Neutrophil (primary cell): ENCODE measurements around the gene ZFAND2A.
"Not testable (repeated sequence)": the region's sequence is repeated elsewhere in the genome, so short reads cannot be mapped to it uniquely, and the experiment has no call there.

Experiments
- H3K27ac ChIP-seq: fragments of 200-600 bp; sonication (generic); 2 replicates; pipeline ENCODE4 v1.5.1; 2016; ENCODE audit warnings: mild to moderate bottlenecking, moderate library complexity
- H3K27me3 ChIP-seq: fragments of 200-600 bp; sonication (generic); 2 replicates; pipeline ENCODE4 v1.6.0; 2016; ENCODE audit warnings: mild to moderate bottlenecking
- H3K36me3 ChIP-seq: fragments of 200-600 bp; sonication (generic); 2 replicates; pipeline ENCODE4 v1.5.1; 2017
- H3K4me1 ChIP-seq, 2 experiments: fragments of 200-600 bp in 1 of 2; sonication (generic) in 1 of 2; 1 replicate in 1 of 2; 2 replicates in 1 of 2; pipeline versions ENCODE4 v1.5.1 to v1.6.1; 2013 to 2016; ENCODE audit warnings: low read depth in 1 of 2, low read length in 1 of 2, mild to moderate bottlenecking in 1 of 2, moderate library complexity in 1 of 2; ENCODE audit not compliant: control insufficient read depth in 1 of 2, insufficient read depth in 1 of 2
- H3K4me3 ChIP-seq, 2 experiments: fragments of 200-600 bp in 1 of 2; sonication (generic) in 1 of 2; 1 replicate in 1 of 2; 2 replicates in 1 of 2; pipeline ENCODE4 v1.5.1; 2013 to 2016; ENCODE audit warnings: low read depth in 1 of 2, low read length in 1 of 2, mild to moderate bottlenecking in 1 of 2, moderate library complexity in 1 of 2
- H3K9me3 ChIP-seq: fragments of 200-600 bp; sonication (generic); 2 replicates; pipeline ENCODE4 v1.5.1; 2016
- CTCF ChIP-seq: fragments of 200-600 bp; sonication (generic); IDR thresholded peaks from 2 replicates; pipeline ENCODE4 v1.5.1; 2016; ENCODE audit warnings: antibody characterized with exemption

Gene ZFAND2A

DNA sequence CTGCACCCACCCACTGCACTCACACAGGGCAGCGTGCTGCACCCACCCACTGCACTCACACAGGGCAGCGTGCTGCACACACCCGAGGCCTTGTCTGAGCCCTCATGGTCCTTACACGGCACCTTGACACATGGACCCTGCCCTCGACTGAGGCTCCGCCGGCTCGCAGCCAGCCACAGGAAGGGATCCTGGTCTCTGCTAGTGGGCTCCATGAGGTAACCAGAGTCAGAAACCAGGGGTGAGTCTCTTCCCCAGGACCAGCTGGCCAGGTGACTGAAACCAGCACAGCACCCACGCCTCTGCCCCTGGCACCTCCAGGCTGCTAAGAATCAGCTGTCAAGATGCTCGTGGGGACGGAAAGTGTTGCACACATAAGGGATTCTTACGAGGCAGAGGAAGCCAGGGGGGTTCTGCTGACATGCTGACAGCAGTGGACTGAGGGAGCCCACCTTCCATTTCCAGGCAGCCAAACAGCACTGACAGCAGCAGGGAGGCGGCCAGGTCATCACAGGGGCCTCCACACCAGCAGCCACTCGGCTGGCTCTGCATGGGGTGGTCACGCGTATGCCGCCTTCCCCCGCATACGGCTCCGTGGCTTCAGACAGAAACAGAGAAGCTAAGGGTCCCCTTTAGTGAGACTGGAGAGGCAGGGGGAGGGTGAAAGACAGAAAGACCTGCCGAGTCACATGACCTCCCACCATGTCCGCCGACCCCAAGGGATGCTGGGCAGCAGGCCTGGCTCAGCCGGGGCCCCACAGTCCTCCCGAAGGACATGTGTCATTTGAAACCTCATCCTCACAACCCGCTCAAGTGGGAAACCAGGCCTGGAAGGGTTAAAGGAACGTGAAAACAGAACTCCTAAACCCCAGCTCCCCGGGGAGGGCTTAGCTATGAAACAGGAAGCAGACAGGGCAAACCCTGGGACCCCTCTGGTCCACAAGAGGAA, 37.8 kb downstream of the ZFAND2A start:
- Histone ChIP-seq H3K4me1 (no peaks in the 10 kb centered on the region), H3K4me3 (no peak overlapping the region), H3K36me3 (no peaks in the 10 kb centered on the region), H3K27me3 (no peaks in the 10 kb centered on the region), H3K9me3 (no peaks in the 10 kb centered on the region), H3K27ac (no peak overlapping the region)
- no peak for TF ChIP-seq CTCF

DNA sequence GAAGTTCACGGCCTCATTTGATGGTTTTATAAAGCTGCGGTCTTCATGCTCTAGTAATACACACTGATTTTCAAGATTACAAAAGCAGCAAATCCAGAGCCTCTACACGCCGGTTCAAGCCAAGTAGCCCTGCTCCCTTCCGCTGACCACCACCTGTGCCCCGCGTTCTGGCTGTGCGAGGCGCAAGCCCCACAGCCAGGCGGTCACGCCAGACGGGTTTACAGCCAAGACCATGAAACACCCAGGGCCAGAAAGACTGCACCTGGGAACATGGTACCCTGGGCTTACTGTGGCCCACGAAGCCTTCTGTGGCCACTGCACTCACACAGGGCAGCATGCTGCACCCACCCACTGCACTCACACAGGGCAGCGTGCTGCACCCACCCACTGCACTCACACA, 38.5 kb downstream of the ZFAND2A start:
- no peak overlapping the region for H3K27ac ChIP-seq
- no peaks in the 10 kb centered on the region for H3K36me3 ChIP-seq
- no peaks in the 10 kb centered on the region for H3K27me3 ChIP-seq
- H3K4me1 ChIP-seq = no peaks in the 10 kb centered on the region
- H3K4me3 ChIP-seq = no peak overlapping the region
- no peaks in the 10 kb centered on the region for H3K9me3 ChIP-seq
- no peak for TF ChIP-seq CTCF

GRCh38 chr7:1120791-1121190, 39.2 kb downstream of the ZFAND2A start:
- TF ChIP-seq CTCF = no peak
- no peak overlapping the region for H3K4me3 ChIP-seq
- H3K36me3 ChIP-seq = no peaks in the 10 kb centered on the region
- H3K9me3 ChIP-seq = no peaks in the 10 kb centered on the region
- H3K27me3 ChIP-seq = no peaks in the 10 kb centered on the region
- no peaks in the 10 kb centered on the region for H3K4me1 ChIP-seq
- no peak overlapping the region for H3K27ac ChIP-seq

GRCh38 chr7:1119201-1119600, 40.8 kb downstream of the ZFAND2A start:
- Histone ChIP-seq H3K4me1 (no peaks in the 10 kb centered on the region), H3K36me3 (no peaks in the 10 kb centered on the region), H3K27ac (no peak overlapping the region), H3K9me3 (no peaks in the 10 kb centered on the region), H3K27me3 (no peaks in the 10 kb centered on the region), H3K4me3 (no peak overlapping the region)
- no peak for TF ChIP-seq CTCF

DNA sequence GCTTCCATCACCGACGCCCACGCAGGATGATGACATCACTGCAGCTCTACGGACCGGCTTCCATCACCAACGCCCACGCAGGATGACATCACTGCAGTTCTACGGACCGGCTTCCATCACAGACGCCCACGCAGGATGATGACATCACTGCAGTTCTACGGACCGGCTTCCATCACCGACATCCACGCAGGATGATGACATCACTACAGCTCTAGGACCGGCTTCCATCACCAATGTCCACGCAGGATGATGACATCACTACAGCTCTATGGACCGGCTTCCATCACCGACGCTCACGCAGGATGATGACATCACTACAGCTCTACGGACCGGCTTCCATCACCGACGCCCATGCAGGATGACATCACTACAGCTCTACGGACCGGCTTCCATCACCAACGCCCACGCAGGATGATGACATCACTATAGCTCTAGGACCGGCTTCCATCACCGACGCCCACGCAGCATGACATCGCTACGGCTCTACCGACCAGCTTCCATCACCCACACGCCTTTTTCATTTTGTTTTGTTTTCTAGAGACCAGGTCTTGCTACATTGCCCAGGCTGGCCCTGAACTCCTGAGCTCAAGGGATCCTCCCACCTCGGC, 42.6 kb downstream of the ZFAND2A start:
- Histone ChIP-seq H3K36me3 (no peaks in the 10 kb centered on the region), H3K9me3 (no peaks in the 10 kb centered on the region), H3K27ac (no peak overlapping the region), H3K27me3 (no peaks in the 10 kb centered on the region), H3K4me1 (no peaks in the 10 kb centered on the region), H3K4me3 (no peak overlapping the region)
- TF ChIP-seq CTCF = no peak

- not testable (repeated sequence) for H3K4me3 ChIP-seq, H3K4me1 ChIP-seq, H3K9me3 ChIP-seq, H3K27me3 ChIP-seq, H3K36me3 ChIP-seq, H3K27ac ChIP-seq
These were observed 43.5 kb downstream of the ZFAND2A start for GRCh38 chr7:1116383-1117008.

DNA sequence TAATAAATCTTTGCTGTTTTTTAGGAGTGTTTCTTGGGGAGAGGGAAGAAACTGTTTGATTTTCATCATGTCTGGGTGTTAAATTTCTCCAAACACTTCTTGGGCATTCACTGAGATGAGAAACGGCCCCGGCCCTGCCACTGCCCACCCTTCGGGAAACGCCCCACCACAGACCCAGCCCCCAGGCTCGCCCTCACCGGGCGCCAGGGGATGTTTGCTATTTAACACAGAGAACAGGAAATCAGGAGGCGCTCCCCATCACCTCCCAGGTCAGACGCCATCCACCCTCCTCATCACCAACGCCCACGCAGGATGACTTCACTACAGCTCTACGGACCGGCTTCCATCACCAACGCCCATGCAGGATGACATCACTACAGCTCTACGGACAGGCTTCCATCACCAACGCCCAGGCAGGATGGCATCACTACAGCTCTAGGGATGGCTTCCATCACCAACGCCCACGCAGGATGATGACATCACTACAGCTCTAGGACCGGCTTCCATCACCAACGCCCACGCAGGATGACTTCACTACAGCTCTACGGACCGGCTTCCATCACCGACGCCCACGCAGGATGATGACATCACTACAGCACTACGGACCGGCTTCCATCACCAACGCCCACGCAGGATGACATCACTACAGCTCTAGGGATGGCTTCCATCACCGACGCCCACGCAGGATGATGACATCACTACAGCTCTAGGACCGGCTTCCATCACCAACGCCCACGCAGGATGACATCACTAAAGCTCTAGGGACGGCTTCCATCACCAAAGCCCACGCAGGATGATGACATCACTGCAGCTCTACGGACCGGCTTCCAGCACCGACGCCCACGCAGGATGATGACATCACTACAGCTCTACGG, 44.6 kb downstream of the ZFAND2A start:
- H3K36me3 ChIP-seq, H3K27ac ChIP-seq, H3K9me3 ChIP-seq, H3K4me1 ChIP-seq, H3K4me3 ChIP-seq, H3K27me3 ChIP-seq: not testable (repeated sequence)
